IMR-90 (cell line): ENCODE measurements around the gene NT5C1B. TPM values are rescaled to one million over a fixed set of nuclear protein-coding genes. Genes with fewer than 3 reads are reported as not detected.

Source experiments
- USF2 ChIP-seq: fragments of 150-350 bp; IDR thresholded peaks from 2 replicates; pipeline ENCODE4 v1.6.1; 2017; ENCODE audit warnings: mild to moderate bottlenecking, antibody characterized with exemption, low read length, low read depth
- polyA plus RNA-seq, 3 experiments: library from polyadenylated mRNA; depleted of rRNA; stranded (reverse); fragments of >200 nt; gene quantifications; 2 replicates each; pipeline ENCODE4 v1.2.3, GENCODE V29; 2012; ENCODE audit warnings: low replicate concordance in 1 of 3
- total RNA-seq: library from RNA; depleted of rRNA; stranded (reverse); fragments of >200 nt; gene quantifications from 2 replicates; pipeline ENCODE4 v1.2.3, GENCODE V29; 2012

NT5C1B gene
- total and polyA plus RNA-seq, 2 of the 4 experiments (the other 2 are of a cell fraction) = not detected

- TF ChIP-seq USF2 = no peak
Measured at GRCh38 chr2:18522484-18523146, 66.8 kb downstream of the NT5C1B start (continued).
